Right hindlimb (tissue), 1 donor: ENCODE measurements around the gene CD22.

Source experiments
- DNase-seq: peaks from one replicate; pipeline ENCODE4 v3.0.0-alpha.2; 2018

Gene CD22

DNA sequence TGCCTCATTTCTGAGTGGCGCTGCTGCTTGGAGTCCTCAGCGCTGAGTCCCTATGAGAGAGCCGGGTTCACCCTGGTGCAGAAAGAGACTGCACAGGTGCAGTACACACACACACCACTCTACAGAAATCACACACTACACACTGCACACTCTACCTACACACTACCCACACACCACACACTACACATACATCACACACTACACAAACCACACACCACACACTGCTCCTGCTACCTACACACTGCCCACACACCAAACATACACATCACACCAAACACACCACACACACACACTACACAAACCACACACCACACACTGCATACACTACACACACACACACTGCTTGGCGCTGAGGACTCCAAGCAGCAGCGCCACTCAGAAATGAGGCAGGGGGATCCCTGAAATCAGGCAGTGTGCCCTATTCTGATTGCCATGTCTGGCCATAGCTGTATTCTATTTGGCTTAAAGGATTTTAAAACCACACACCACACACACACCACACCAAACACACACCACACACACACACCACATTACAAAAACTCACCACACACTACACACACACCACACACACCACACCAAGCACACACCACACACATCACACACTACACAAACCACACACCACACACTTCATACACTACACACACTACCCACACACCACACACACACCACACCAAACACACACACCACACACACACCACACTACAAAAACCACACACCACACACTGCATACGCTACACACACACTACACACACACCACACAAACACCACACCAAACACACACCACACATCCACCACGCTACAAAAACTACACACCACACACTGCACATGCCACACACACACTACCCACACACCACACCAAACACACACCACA, 32.1 kb upstream of the CD22 start:
- DNase-seq, result no peak

DNA sequence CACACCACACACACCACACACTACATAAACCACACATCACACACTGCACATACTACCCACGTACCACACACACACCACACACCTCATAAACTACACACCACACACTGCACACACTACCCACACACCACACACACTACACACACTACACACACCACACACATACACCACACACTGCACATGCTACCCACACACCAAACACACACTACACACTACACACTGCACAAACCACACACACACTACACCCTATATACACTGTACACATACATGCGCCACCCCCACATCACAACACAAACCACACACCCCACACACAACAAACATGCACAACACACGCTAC, 31.5 kb upstream of the CD22 start:
- no peak for DNase-seq

DNA sequence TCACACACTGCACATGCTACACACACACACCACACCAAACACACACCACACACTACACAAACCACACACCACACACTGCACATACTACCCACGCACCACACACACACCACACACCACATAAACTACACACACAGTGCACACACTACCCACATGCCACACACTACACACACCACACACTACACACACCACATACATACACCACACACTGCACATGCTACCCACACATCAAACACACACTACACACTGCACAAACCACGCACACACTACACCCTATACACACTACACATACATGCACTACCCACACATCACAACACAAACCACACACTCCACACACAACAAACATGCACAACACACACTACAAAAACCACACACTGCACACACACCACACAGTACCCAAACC, 31.1 kb upstream of the CD22 start:
- DNase-seq, result no peak

DNA sequence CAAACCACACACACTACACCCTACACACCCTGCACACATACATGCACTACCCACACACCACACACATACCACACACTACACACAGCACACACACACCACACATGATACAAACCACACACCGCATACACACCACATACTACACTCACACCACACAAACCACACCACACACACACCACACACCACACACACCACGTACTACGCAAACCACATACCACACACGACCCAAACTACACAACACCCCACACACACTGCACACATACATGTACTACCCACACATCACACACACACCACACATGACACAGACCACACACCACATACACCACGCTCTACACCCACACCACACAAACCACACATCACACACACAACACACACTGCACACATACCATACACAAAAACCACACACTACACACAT, 30.4 kb upstream of the CD22 start:
- no peak for DNase-seq

DNA sequence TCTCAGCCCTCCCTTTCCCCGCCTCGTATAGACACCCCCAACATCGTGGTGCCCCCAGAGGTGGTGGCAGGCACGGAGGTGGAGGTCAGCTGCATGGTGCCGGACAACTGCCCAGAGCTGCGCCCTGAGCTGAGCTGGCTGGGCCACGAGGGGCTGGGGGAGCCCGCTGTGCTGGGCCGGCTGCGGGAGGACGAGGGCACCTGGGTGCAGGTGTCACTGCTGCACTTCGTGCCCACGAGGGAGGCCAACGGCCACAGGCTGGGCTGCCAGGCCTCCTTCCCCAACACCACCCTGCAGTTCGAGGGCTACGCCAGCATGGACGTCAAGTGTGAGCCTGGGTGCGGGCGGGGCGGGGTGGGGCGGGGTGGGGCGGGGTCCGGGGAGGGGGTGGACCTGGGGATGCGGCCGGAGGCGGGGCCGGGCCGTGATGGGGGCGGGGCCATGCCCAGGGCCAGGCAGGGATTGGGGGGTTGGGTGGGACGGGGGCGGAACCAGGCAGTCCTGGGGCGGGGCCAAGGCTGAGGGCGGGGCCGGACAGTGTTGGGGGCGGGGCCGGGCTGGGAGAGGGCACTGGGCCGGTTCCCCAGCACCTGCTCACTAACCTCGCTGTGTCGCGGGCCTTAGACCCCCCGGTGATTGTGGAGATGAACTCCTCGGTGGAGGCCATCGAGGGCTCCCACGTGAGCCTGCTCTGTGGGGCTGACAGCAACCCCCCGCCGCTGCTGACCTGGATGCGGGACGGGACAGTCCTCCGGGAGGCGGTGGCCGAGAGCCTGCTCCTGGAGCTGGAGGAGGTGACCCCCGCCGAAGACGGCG, 29.3 kb upstream of the CD22 start:
- no peak for DNase-seq

DNA sequence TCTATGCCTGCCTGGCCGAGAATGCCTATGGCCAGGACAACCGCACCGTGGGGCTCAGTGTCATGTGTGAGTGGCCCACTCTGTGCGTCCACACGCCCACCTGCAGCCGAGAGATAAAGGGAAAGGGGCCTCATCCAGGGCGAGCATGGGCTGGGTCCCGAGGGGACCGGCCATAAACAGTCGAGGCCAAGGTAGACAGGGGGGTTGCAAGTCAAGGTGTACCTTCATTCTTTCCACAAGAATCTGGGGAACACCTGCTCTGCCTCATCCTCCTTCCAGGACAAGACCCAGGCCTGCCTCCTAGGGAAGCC, 28.7 kb upstream of the CD22 start:
- no peak for DNase-seq

DNA sequence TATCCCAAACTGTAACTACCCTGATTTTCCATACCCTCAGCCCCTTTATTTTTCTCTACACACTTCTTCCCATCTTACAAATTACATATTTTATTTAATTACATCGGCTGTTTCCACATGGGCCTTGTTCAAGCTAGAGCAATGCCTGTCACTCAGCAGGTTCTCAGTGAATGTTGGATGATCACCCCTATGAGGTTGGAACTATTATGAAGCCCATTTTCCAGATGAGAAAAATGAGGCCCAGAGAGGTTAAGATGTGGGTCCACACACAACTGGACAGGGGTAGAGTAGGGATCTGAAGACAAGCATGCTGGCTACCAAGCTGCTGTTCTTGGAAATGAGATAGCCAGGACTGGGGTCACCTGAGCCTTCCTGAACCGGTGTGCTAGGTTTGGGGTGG, 27.0 kb upstream of the CD22 start:
- DNase-seq, result no peak

DNA sequence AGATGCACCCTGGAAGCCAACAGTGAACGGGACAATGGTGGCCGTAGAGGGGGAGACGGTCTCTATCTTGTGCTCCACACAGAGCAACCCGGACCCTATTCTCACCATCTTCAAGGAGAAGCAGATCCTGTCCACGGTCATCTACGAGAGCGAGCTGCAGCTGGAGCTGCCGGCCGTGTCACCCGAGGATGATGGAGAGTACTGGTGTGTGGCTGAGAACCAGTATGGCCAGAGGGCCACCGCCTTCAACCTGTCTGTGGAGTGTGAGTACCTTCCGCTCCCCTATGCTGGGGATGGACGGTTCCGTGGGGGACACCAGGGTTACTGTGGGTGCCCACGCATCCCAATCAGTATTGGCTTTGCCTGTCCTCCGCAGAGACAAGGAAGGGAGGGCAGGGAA, 26.5 kb upstream of the CD22 start:
- DNase-seq, result no peak

DNA sequence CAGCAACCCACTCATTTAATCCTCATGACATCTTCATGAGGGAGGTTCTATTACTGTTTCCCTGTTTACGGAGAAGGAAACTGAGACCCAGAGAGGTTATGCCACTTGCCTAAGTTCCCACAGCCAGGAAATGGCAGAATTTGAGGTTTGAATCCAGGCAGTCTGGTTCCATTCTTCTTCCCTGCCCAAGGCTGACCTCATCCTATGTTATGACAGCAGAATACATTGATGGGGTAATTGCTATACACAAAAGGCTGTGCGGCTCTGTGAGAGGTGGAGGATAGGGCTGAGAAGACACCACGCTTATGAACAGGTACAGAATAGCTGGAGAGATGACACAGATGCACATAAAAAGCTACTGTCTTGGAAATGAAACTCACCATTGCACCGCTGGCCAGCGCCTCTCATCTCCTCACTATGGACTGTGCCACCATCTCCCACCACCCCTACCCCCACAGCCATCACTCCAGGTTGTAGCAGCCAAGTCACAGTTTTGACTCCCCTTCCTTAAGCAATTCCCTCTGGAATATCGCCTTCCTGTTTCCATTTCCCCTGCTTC, 25.6 kb upstream of the CD22 start:
- no peak for DNase-seq

DNA sequence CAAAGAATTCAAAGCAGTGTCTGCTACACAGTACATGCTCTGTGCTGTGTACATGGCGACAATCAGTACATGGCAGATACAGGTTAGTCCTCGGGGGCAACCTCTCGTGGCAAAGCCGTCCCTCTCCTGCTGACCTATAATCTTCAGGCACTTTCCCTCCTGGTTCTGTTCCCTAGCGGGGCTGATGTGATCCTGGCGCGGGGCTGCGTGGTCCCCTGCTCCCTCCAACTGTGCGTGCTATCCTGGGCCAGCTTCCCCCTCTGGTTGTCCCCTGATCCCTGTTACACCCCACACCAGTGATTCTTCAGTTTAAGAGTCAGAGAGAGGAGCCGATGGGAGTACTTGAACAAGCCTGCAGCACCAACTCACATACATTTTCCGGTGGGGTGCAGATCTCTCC, 25.0 kb upstream of the CD22 start:
- DNase-seq, result no peak

DNA sequence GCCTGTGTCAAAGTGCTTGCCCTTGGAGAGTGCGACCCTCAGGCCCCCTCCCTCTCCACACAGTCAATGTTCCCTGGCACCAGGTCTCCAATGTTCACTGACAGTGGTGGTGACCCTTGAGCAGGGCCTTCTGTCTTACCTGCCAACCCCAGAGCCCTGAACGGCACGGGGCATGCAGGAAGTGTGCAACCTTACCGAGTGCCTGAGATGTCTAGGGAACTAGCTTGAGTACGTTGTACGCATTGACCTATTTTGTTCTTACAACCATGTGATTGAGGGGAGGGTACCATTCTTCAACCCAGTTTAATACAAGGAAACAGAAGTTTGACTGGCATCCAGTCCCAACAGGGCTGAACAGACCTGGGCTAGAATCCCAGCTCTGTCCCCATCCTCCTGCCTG, 23.8 kb upstream of the CD22 start:
- no peak for DNase-seq

DNA sequence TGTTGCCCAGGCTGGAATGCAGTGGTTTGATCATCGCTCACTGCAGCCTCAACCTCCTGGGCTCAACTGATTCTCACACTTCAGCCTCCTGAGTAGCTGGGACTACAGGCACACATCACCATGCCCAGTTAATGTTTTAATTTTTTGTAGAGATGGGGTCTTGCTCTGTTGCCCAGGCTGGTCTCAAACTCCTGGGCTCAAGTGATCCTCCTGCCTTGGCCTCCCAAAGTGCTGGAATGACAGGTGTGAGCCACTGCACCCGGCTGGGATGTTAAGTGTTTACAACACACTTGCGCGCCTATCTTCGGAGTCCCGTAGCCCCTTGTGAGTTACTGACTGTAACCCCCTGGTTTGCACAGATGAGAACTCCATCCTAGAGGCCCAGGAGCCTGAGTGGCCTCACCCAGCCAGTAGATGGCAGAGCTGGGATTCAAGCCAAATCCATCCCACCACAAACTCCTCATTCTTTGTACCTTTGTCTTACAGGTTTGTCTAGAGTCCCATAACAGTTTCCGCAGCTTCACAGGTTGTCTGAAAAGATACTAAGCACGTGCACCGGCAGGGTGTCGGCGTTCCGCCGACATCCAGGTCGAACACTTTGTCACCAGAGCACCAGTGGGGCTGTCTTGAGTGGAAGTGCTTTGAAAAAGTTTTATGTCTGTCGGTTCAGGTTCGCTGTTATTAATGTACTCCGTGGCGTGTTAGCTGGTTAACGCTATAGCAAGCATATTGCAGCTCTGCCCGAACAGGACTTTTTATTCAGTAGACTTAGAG, 22.3 kb upstream of the CD22 start:
- no peak for DNase-seq

DNA sequence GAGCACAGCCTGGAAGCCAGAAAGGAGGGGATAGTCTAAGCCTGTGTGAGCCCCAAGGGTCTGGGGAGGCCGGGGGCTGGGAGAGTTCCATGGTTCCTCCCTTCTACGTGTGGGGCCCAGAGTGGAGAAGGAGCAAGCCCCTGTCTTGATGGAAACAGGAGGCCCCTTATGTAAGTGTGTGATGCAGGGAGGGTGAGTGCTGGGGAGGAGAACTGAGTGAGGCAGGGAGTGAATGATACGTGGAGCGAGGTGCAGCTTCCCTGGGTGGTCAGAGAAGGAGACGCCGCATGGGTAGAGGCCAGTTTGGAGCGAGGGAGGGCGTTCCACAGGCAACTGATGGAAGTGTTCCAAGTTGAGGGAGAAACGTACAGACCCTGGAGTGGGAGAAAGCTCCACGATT, 21.1 kb upstream of the CD22 start:
- peak; percentile 79 for DNase-seq

DNA sequence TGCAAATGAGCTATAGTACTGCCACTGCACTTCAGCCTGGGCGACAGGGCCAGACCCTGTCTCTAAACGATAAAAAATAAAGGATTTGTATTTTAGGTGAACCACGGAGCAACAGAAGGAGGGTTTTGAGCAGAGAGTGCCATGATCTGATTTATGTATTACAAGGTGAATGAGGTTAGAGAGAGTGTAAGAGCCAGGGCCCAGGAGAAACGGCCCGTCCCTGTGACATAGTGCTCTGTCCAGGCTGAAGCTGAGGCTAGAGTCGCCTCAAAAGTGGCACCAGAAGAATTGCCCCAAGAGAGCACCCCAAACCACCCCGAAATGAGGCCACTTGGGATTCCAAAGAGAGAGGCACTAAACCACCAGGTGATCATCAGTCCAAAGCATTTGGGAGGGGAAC, 20.1 kb upstream of the CD22 start:
- DNase-seq, result no peak

DNA sequence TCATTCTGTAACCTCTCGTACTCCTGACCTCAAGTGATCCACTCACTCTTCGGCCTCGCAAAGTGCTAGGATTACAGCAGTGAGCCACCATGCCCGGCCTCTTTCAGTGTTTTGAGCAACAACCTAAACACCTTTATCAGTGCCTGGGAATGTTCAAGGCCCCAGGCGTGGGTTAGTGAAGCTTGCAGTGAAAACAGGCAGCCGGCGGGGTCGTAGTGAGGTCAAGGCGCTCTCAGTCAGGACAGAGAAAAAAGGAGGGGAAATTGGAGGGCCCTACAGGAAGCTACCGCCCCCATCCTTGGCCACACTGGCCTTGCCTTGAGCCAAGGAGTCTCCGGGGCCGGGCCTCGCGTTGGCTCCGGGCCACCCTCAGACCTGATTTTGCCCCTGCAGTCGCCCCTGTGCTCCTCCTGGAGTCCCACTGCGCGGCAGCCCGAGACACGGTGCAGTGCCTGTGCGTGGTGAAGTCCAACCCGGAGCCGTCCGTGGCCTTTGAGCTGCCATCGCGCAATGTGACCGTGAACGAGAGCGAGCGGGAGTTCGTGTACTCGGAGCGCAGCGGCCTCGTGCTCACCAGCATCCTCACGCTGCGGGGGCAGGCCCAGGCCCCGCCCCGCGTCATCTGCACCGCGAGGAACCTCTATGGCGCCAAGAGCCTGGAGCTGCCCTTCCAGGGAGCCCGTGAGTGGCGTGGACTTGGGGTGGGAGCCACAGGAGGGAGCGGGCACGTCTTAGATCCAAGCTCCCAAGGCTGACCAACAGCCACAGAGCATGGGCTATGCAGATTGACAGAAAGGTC, 19.3 kb upstream of the CD22 start:
- peak; percentile 84 for DNase-seq

DNA sequence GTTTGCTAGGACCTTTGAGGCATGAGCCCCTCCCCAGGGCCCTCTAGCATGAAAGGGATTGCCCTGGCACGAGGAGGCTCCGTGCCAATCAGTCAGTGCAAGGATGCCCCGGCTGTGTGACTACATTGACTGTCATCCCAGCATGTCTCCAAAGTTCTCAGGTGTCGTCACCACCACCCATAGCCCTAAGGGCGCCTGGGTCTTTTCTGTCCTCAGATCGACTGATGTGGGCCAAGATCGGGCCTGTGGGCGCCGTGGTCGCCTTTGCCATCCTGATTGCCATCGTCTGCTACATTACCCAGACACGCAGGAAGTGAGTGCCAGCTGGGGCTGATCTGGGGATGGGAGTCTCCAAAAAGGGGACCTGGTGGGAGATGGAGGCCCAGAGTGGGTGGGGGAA, 18.7 kb upstream of the CD22 start:
- DNase-seq, result no peak

DNA sequence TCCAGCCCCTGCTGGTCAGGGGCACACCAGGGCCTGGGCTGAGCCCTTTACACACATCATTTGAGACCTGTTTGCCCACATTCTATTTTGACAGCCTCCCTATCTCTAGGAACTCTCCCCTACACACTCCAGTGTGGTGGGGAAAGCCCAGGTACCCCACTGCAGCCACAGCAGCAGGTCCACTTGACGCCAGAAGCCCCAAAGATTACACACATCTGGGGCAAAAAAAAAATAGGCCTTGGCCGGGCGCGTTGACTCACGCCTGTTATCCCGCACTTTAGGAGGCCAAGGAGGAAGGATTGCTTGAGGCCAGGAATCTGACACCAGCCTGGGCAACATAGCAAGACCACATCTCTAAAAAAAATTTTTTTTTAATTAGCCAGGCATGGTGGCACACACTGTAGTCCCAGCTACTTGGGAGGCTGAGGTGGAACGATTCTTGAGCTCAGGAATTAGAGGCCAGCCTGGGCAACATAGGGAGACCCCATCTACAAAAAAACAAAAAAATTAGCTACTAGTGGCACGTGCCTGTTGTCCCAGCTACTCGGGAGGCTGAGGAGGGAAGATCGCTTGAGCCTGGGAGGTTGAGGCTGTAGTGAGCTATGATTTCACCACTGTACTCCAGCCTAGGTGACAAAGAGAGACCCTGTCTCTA, 18.0 kb upstream of the CD22 start:
- no peak for DNase-seq

DNA sequence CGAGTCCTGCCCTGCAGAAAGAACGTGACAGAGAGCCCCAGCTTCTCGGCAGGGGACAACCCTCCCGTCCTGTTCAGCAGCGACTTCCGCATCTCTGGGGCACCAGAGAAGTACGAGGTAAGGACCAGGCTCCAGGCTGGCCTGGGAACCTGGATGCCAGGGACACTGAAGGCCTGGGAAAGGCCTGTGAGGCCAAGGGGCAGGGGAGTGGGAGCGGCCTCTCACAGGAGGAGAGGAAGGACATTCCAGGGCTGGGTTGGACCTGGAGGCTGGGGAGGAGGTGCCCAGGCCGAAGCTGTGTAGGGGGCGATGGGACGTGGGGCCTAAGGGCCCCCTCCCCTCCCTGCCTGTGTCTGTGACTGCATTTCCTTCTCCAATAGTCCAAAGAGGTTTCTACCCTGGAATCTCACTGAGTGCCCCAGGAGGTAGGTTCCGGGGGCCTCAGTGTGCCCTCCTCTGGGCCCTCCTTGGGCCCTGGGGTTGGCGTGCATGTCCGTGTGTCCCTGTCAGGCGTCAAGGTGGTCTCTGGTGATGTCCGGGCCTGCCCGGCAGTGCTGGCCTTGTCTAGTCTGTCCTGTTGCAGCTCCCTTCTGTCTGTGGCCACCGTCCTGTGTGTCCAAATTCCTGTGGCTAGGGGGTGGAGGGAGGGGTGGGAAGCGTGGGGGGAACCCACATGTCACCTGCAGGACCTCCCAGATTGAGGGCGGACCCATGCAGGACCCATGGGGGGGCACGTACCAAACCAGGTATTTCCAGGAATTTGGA, 16.9 kb upstream of the CD22 start:
- DNase-seq, result no peak

DNA sequence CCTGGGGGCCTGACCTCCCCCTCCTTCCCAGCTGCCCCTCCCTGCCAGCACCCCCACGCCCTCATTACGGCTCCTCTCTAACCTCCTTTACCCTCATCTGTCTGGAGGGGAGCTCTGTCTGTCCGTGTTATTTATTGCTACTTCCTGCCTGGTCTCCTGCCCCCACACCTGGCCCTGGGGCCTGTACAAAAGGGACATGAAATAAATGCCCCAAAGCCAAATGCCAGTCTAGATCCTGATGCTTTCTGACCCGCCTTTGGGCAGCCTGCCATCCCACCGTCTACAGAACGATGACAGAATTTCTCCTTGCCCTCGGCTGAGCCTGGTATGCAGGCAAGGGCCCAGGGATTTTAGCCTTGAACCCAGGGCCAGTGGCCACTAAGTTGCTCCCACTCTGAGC, 15.4 kb upstream of the CD22 start:
- DNase-seq, result no peak

DNA sequence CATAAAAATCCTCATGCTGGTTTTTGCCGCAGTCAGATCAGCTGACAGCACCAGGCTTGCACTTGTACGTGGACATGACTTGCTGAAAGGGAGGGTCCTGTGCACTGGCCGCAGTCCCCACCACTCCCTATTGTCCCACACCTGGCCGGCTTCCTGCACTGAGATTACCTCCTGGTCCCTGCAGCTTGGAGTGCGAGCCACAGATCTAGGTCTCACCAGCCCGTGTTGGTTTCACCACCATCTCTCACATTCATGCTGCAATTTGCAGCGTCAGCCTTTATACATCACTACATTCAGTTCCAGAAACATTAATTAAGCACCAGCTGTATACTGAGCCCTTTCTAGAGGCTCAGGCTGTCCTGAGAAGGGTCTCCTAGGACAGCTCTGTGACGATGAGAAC, 15.0 kb upstream of the CD22 start:
- no peak for DNase-seq

DNA sequence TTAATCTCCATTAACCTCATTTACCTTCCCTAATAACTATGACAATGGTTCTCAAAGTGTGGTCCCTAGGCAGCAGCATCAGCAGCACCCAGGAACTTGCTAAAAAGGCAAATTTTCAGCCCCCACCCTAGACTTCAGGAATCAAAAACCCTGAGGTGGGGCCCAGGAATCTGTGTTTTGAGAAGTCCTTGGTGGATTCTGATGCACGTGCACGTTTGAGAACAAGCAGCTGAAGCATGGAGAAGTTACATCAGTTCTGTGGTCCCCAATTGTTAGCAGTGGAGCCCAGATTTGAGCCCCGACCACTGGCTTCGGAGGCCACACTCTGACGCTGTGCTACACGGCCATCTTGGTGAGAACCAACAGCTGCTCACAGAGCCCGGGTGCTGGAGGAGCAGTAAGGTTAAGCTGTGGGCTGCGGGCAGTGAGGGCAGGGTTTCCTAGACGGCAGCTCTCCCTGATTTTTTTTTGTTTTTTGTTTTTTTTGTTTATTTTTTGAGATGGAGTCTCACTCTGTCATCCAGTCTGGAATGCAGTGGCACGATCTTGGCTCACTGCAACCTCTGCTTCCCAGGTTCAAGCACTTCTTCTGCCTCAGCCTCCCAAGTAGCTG, 14.0 kb upstream of the CD22 start:
- DNase-seq, result no peak
